BLaER1 treated with 17β-estradiol and CSF1 and Interleukin-3, amounts not matched to agents 10 nM and 100 nM (cell line): ENCODE measurements around the gene GPRC5C.

Source experiments
- H3K27ac ChIP-seq, 11 experiments: shearing (Covaris generic); formaldehyde crosslinking; 2 replicates each; pipeline ENCODE4 v1.8.1; 2022
- H3K27me3 ChIP-seq, 11 experiments: shearing (Covaris generic); formaldehyde crosslinking; 2 replicates each; pipeline ENCODE4 v1.8.1; 2022
- H3K36me3 ChIP-seq, 11 experiments: shearing (Covaris generic); formaldehyde crosslinking; 2 replicates each; pipeline ENCODE4 v1.8.1; 2022
- H3K4me1 ChIP-seq, 10 experiments: shearing (Covaris generic); formaldehyde crosslinking; 2 replicates each; pipeline ENCODE4 v1.8.1; 2022
- H3K4me2 ChIP-seq, 11 experiments: shearing (Covaris generic); formaldehyde crosslinking; 2 replicates each; pipeline ENCODE4 v1.8.1; 2022
- H3K4me3 ChIP-seq, 10 experiments: shearing (Covaris generic); formaldehyde crosslinking; 2 replicates each; pipeline ENCODE4 v1.8.1; 2022
- H3K9ac ChIP-seq, 11 experiments: shearing (Covaris generic); formaldehyde crosslinking; 2 replicates each; pipeline ENCODE4 v1.8.1; 2022
- H3K9me3 ChIP-seq, 11 experiments: shearing (Covaris generic); formaldehyde crosslinking; replicated peaks in 1 of 11; 2 replicates each; pipeline ENCODE4 v1.8.1; 2022
- H4K20me1 ChIP-seq, 11 experiments: shearing (Covaris generic); formaldehyde crosslinking; 2 replicates each; pipeline ENCODE4 v1.8.1; 2022
- Cebpa-rat ChIP-seq, 11 experiments: shearing (Covaris generic); IDR thresholded peaks; 2 replicates each; pipeline ENCODE4 v1.8.1; 2022

GPRC5C gene

DNA sequence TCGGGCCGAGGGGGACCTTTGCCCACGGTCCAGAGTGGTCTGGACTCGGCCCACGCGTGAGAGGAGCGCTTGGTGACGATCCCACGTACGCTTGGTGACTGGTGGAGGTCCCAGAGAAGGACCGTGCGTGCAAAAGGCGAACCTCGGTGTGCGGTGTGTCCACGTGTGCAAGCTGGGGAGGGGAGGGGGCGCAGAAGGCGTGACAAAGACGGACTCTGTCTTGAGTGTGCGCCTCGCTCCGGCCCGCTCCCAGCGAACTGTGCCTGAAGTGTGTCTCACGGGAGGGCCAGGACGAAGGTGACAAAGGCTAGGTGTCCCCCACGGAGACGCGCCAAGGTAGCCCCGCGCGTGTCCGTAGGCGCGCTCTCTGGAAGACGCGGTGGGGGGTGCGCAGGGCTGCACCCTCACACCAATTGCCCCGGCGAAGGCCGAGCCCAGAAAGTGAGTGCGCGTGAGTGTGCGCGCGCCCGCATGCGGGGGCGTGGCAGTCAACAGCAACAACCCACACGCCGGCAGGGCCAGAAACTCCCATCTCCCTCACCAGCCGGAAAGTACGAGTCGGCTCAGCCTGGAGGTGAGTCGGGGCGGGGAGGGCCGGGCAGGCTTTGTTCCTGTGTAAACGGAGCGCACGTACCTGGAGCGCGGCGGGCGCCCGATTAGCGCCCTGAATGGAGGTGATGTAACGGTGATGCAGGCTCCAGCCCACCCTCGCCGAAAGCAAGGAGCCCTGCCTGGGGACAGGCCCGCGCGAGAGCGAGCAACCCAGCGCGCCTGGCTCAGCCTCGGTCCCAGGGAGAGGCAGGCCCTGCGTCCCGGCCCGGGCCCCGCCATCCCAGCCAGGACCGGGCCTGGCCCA, at the start of gene GPRC5C:
GPRC5C (plus strand) TSS at position 521 of the 856 bp plus-strand sequence. CDS start 7,689 bp downstream, outside the sequence.
- no peak for TF ChIP-seq Cebpa-rat (IDR thresholded peaks at IDR 0.05)
- peak within 1 kb of the TSS; percentile 71 to 92 (median 80) for H3K9ac ChIP-seq

GRCh38 chr17:74383141-74383540, 48.7 kb upstream of the GPRC5C start:
- Histone ChIP-seq H3K4me1 (peaks cover 24 to 59% (median 38%) of the 10 kb centered on the region in 10 experiments), H3K27me3 (no peaks in the 10 kb centered on the region; a peak in 1 of 22 replicates), H3K36me3 (no peaks in the 10 kb centered on the region), H3K27ac (no peak overlapping the region), H3K9ac (no peak overlapping the region), H3K4me3 (no peak overlapping the region), H4K20me1 (no peaks in the 10 kb centered on the region), H3K4me2 (0 out of 22 replicates have a peak overlapping the region, but pooled peaks of 1 of the 11 experiments have one; percentile 15), H3K9me3 (no peaks in the 10 kb centered on the region)
- TF ChIP-seq Cebpa-rat (IDR thresholded peaks at IDR 0.05), result peak in 1 of 11 experiments; percentile 13; a peak in 2 of 22 replicates

More for the DNA sequence above, at the start of gene GPRC5C:
- H3K27ac ChIP-seq, result peak within 1 kb of the TSS; percentile 82 to 92 (median 88)
- H3K4me1 ChIP-seq, result peaks cover 52 to 80% (median 63%) of the 10 kb centered on the region in 10 experiments
- H4K20me1 ChIP-seq, result peaks cover 0 to 18% (median 0%) of the 10 kb centered on the region in 11 experiments; a peak in 5 of 22 replicates
- peaks cover 0 to 7% (median 4%) of the 10 kb centered on the region in 11 experiments; a peak in 14 of 22 replicates for H3K9me3 ChIP-seq
- H3K4me3 ChIP-seq, result peak within 1 kb of the TSS; percentile 49 to 73 (median 62)
- H3K4me2 ChIP-seq, result peak within 1 kb of the TSS; percentile 96 to 100 (median 99)
- 0 out of 22 replicates have a peak, but pooled peaks cover 0 to 4% (median 0%) of the 10 kb centered on the region in 11 experiments for H3K36me3 ChIP-seq
- H3K27me3 ChIP-seq, result peaks cover 36 to 57% (median 52%) of the 10 kb centered on the region in 11 experiments

GRCh38 chr17:74385201-74385600, 46.7 kb upstream of the GPRC5C start:
- Histone ChIP-seq H4K20me1 (no peaks in the 10 kb centered on the region), H3K4me1 (peaks cover 4 to 39% (median 20%) of the 10 kb centered on the region in 10 experiments), H3K9me3 (no peaks in the 10 kb centered on the region), H3K4me2 (0 out of 22 replicates have a peak overlapping the region, but pooled peaks of 3 of the 11 experiments have one; percentile 6 to 33 (median 10)), H3K9ac (no peak overlapping the region), H3K27ac (no peak overlapping the region), H3K4me3 (no peak overlapping the region), H3K36me3 (no peaks in the 10 kb centered on the region), H3K27me3 (no peaks in the 10 kb centered on the region; a peak in 1 of 22 replicates)
- no peak for TF ChIP-seq Cebpa-rat (IDR thresholded peaks at IDR 0.05)

DNA sequence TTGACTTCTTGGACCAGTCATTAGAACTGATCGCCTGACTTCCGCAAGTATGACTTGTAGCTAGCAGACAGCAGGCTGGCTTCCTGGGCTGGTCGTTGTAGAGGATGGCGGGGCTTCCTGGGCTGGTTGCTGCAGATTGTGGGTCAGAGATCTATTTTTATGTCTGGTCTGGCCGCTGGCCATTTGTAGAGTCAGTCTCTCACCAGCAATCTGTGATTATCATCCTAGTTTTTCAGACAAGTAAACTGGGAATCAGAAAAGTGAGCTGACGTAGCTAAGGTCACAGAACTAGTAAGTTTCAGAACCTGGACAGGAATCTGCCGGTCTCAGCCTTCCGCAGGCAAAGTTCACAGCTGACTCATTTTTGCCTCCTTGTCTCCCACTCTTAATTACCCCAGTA, 45.5 kb upstream of the GPRC5C start:
- no peak overlapping the region for H3K4me3 ChIP-seq
- no peak for TF ChIP-seq Cebpa-rat (IDR thresholded peaks at IDR 0.05)
- H3K9ac ChIP-seq, result no peak overlapping the region
- H3K9me3 ChIP-seq, result peaks cover 0 to 4% (median 0%) of the 10 kb centered on the region in 11 experiments; a peak in 4 of 22 replicates
- peak overlapping the region in 4 of 11 experiments; percentile 2 to 27 (median 12); a peak in 2 of 22 replicates for H3K4me2 ChIP-seq
- peaks cover 7 to 38% (median 18%) of the 10 kb centered on the region in 10 experiments; a peak in 19 of 20 replicates for H3K4me1 ChIP-seq
- H4K20me1 ChIP-seq, result no peaks in the 10 kb centered on the region
- H3K27ac ChIP-seq, result no peak overlapping the region
- H3K36me3 ChIP-seq, result no peaks in the 10 kb centered on the region
- H3K27me3 ChIP-seq, result no peaks in the 10 kb centered on the region; a peak in 1 of 22 replicates

- no peaks in the 10 kb centered on the region for H4K20me1 ChIP-seq
These were observed 44.3 kb upstream of the GPRC5C start for GRCh38 chr17:74387365-74388218.

GRCh38 chr17:74389084-74389753, 42.7 kb upstream of the GPRC5C start:
- Histone ChIP-seq H3K36me3 (no peaks in the 10 kb centered on the region), H4K20me1 (no peaks in the 10 kb centered on the region), H3K9me3 (peaks cover 0 to 21% (median 0%) of the 10 kb centered on the region in 11 experiments; a peak in 7 of 22 replicates), H3K9ac (no peak overlapping the region), H3K4me1 (peaks cover 10 to 56% (median 44%) of the 10 kb centered on the region in 10 experiments; a peak in 19 of 20 replicates), H3K27me3 (no peaks in the 10 kb centered on the region; a peak in 1 of 22 replicates), H3K4me3 (no peak overlapping the region), H3K4me2 (0 out of 22 replicates have a peak overlapping the region, but pooled peaks of 1 of the 11 experiments have one; percentile 10), H3K27ac (no peak overlapping the region)
- no peak for TF ChIP-seq Cebpa-rat (IDR thresholded peaks at IDR 0.05)

More at GRCh38 chr17:74387365-74388218, 44.3 kb upstream of the GPRC5C start:
- H3K36me3 ChIP-seq, result no peaks in the 10 kb centered on the region
- H3K4me1 ChIP-seq, result peaks cover 7 to 50% (median 30%) of the 10 kb centered on the region in 10 experiments; a peak in 19 of 20 replicates
- peaks cover 0 to 16% (median 0%) of the 10 kb centered on the region in 11 experiments; a peak in 7 of 22 replicates for H3K9me3 ChIP-seq
- no peak overlapping the region for H3K9ac ChIP-seq
- no peak overlapping the region for H3K4me3 ChIP-seq
- no peak overlapping the region for H3K27ac ChIP-seq
- no peak overlapping the region for H3K4me2 ChIP-seq
- no peaks in the 10 kb centered on the region; a peak in 1 of 22 replicates for H3K27me3 ChIP-seq
- no peak for TF ChIP-seq Cebpa-rat (IDR thresholded peaks at IDR 0.05)

GRCh38 chr17:74389937-74390679, 41.8 kb upstream of the GPRC5C start:
- no peak for TF ChIP-seq Cebpa-rat (IDR thresholded peaks at IDR 0.05)
- H3K4me2 ChIP-seq, result peak overlapping the region in 4 of 11 experiments; percentile 10 to 77 (median 56); a peak in 1 of 22 replicates
- H3K4me3 ChIP-seq, result no peak overlapping the region
- no peaks in the 10 kb centered on the region for H3K36me3 ChIP-seq
- no peaks in the 10 kb centered on the region for H3K27me3 ChIP-seq
- peaks cover 13 to 57% (median 48%) of the 10 kb centered on the region in 10 experiments; a peak in 19 of 20 replicates for H3K4me1 ChIP-seq
- peaks cover 0 to 21% (median 0%) of the 10 kb centered on the region in 11 experiments; a peak in 7 of 22 replicates for H3K9me3 ChIP-seq
- H4K20me1 ChIP-seq, result no peaks in the 10 kb centered on the region
- H3K9ac ChIP-seq, result no peak overlapping the region
- no peak overlapping the region for H3K27ac ChIP-seq
